Measurements from ENCODE around the gene DDB1. TPM values are rescaled to one million over a fixed set of nuclear protein-coding genes. Genes with fewer than 3 reads are reported as not detected.

DDB1 gene
- total and polyA plus RNA-seq, 7 donors = 111 to 187 (median 161) TPM

DNA sequence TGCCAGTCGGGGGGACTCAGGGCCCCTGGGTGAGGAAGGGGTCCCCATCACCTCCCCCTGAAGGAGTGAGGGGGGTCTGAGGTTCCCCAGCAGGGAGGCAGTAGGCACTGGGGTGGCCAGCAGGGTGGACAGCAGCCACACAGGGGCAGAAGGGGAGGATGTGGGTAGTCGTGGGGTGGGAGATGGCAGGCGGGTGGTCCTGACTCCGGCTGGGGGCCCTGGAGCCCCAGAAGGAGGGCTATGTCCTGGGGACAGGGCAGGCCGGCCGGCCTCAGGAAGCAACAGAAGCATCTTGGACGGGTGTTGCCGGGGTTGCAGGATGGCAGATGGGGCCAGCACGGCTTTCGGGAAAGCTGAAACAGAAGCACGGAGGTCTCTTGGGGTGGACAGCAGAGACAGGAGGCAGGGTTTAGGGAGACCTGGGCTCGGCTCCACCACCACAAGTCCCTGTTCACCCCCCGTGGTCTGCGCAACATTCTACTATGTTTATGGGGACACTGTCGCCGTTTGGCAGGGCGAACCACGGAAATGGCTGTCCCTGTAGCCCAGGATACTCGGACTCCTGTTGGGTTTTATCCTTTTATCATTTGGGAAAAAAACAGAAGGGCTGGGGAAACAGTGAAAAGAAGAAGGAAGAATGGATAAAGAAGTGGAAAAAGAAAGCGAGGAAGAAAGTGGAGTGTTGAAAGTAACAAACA is 51.9 kb downstream of the DDB1 start:
- WGBS, 3 donors = 89 to 92% (median 89%) methylated on average over 20 of the region's 20 CpGs
- no peaks in the 10 kb centered on the region for H3K4me1 ChIP-seq
- TF ChIP-seq, protein P1, sequence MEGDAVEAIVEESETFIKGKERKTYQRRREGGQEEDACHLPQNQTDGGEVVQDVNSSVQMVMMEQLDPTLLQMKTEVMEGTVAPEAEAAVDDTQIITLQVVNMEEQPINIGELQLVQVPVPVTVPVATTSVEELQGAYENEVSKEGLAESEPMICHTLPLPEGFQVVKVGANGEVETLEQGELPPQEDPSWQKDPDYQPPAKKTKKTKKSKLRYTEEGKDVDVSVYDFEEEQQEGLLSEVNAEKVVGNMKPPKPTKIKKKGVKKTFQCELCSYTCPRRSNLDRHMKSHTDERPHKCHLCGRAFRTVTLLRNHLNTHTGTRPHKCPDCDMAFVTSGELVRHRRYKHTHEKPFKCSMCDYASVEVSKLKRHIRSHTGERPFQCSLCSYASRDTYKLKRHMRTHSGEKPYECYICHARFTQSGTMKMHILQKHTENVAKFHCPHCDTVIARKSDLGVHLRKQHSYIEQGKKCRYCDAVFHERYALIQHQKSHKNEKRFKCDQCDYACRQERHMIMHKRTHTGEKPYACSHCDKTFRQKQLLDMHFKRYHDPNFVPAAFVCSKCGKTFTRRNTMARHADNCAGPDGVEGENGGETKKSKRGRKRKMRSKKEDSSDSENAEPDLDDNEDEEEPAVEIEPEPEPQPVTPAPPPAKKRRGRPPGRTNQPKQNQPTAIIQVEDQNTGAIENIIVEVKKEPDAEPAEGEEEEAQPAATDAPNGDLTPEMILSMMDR (IDR thresholded peaks at IDR 0.05) = no peak
- no peaks in the 10 kb centered on the region for H3K9me3 ChIP-seq
- ATAC-seq (no peak), DNase-seq (no peak)
- H3K27ac ChIP-seq = no peak overlapping the region
- H3K27me3 ChIP-seq (ENCODE audit: insufficient read depth in 3 of 3, low read length in 2 of 3) = no peaks in the 10 kb centered on the region
- no peak overlapping the region for H3K4me3 ChIP-seq
- peaks cover 0 to 10% of the 10 kb centered on the region in 2 donors for H3K36me3 ChIP-seq (ENCODE audit: insufficient read depth in 1 of 2, low read depth in 1 of 2)
- intact Hi-C loops (cut with DNase I) = no loop called here

DNA sequence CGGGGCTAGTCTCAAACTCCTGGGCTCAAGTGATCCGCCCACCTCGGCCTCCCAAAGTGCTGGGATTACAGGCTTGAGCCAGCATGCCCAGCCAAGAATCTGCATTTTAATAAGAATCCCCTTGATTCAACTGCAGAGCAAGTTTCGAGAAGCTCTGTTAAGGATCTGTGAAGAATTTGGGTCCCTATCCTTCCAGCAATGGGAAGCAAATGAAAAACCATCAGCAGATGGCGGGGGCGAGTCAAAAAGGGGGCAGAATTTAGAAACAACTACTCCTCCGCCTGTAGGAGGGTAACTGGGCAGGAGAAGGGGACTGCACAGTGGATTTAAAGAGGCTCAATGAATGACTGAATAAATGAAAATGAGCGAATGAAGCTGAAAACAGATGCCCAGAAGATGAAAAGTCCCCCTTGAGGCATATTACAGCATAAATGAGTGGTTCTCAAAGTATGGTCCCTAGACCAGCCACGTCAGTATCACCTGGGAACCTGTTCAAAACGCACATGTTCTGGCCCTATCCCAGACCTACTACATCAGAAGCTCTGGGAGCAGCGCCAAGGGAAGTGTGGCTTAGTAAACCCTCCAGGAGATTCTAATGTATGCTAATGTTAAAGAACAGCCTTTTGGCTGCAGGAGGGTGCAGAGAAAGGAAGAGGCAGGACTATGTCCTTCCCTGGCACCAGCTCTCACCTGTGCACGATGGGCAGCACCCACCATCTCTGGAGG is 52.8 kb downstream of the DDB1 start:
- Histone ChIP-seq H3K27ac (no peak overlapping the region), H3K4me1 (no peaks in the 10 kb centered on the region), H3K27me3 (ENCODE audit: insufficient read depth in 3 of 3, low read length in 2 of 3) (no peaks in the 10 kb centered on the region), H3K9me3 (no peaks in the 10 kb centered on the region), H3K36me3 (ENCODE audit: insufficient read depth in 1 of 2, low read depth in 1 of 2) (peaks cover 0 to 6% of the 10 kb centered on the region in 2 donors), H3K4me3 (no peak overlapping the region)
- TF ChIP-seq, protein P1 (IDR thresholded peaks at IDR 0.05) = no peak
- no peak for DNase-seq
- WGBS, 3 donors = 87 to 89% (median 89%) methylated on average over 12 of the region's 12 CpGs
- intact Hi-C loops (cut with DNase I) = no loop called here
- ATAC-seq = no peak

DNA sequence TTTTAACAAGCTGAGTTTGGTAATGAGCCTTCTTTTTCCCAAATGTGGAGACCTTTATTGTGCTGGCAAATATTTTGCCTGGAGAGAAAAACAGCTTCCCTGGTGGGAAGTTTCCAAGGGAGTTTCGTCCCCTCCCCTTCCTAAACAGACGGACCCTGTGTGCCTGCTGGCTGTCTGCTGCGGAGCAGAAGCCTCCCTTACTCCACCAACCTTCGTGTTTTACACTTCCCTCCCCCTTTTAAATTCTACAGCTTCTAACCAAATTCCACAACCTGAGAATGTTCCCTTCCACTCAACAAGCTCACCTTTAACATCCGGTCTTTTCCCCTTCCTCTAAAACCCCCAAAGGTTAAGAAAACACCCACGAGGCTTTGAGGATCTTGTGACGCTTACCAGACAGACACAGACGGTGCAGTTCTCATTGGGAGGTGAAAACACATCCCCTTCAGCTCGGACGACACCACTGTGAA is 54.9 kb downstream of the DDB1 start:
- ATAC-seq = no peak
- no peaks in the 10 kb centered on the region for H3K9me3 ChIP-seq
- 63 to 70% (median 69%) methylated on average over 10 of the region's 10 CpGs for WGBS, 3 donors
- no peak overlapping the region for H3K27ac ChIP-seq
- no peaks in the 10 kb centered on the region for H3K4me1 ChIP-seq
- no peaks in the 10 kb centered on the region for H3K27me3 ChIP-seq (ENCODE audit: insufficient read depth in 3 of 3, low read length in 2 of 3)
- TF ChIP-seq, protein P1 (IDR thresholded peaks at IDR 0.05) = no peak
- intact Hi-C loops (cut with DNase I) = no loop called here
- DNase-seq = no peak
- H3K36me3 ChIP-seq (ENCODE audit: insufficient read depth in 1 of 2, low read depth in 1 of 2) = peaks cover 0 to 6% of the 10 kb centered on the region in 2 donors
- no peak overlapping the region for H3K4me3 ChIP-seq

DNA sequence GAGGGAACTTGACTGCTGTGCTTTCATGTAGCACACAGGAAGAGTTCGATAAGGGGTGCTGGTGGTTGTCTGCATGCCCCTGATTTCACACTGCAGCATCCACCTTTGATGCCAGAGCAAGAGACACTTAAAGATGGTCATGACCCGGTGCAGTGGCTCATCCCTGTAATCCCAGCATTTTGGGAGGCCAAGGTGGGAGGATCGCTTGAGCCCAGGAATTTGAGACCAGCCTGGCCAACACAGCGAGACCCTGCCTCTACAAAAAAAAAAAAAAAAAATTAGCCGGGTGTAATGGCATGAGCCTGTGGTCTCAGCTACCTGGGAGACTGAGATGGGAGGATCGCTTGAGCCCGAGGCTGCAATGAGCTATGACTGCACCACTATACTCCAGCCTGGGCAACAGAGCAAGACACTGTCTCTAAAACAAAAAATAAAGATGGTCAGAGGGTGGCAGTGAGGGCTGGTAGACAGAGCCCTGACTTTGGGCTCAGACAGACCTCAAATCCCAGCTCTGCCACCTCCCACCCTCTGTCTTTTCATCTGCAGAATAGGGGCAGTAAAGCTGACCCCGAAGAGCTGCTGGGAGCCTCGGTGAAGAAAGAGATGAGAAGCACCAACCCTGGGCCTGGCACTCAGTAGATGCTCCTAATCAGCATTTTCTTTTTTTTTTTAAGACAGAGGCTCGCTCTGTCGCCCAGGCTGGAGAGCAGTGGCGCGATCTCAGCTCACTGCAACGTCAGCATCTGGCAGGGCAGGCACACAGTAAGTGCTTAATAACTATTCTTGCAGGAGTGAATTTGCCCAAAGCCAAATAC is 55.5 kb downstream of the DDB1 start:
- no peak for ATAC-seq
- intact Hi-C loops (cut with DNase I) = no loop called here
- Histone ChIP-seq H3K27me3 (ENCODE audit: insufficient read depth in 3 of 3, low read length in 2 of 3) (no peaks in the 10 kb centered on the region), H3K27ac (no peak overlapping the region), H3K4me1 (no peaks in the 10 kb centered on the region), H3K36me3 (ENCODE audit: insufficient read depth in 1 of 2, low read depth in 1 of 2) (peaks cover 0 to 6% of the 10 kb centered on the region in 2 donors), H3K4me3 (no peak overlapping the region), H3K9me3 (no peaks in the 10 kb centered on the region)
- no peak for DNase-seq
- TF ChIP-seq, protein P1 (IDR thresholded peaks at IDR 0.05) = no peak
- 85 to 87% (median 86%) methylated on average over 14 of the region's 14 CpGs for WGBS, 3 donors

Data from psoas muscle (tissue), 8 donors.